ENCODE measurements around the gene SH2D2A.

SH2D2A gene

GRCh38 chr1:156842618-156843300 is 26.1 kb upstream of the SH2D2A start:
- Histone ChIP-seq H3K27me3 (ENCODE audit: insufficient read depth, low read depth, severe bottlenecking) (no peaks in the 10 kb centered on the region), H3K9me3 (ENCODE audit: severe bottlenecking) (no peaks in the 10 kb centered on the region), H3K4me3 (ENCODE audit: low read depth, low read length) (no peak overlapping the region), H3K36me3 (no peaks in the 10 kb centered on the region), H3K27ac (no peak overlapping the region)
- DNase-seq: no peak
- TF ChIP-seq CTCF (IDR thresholded peaks at IDR 0.05; ENCODE audit: low read depth, low read length): no peak

- no peaks in the 10 kb centered on the region for H3K27me3 ChIP-seq (ENCODE audit: insufficient read depth, low read depth, severe bottlenecking)
- TF ChIP-seq CTCF (IDR thresholded peaks at IDR 0.05; ENCODE audit: low read depth, low read length): no peak
These were observed 24.7 kb upstream of the SH2D2A start for GRCh38 chr1:156841295-156841855.

GRCh38 chr1:156840898-156841279 is 24.2 kb upstream of the SH2D2A start:
- Histone ChIP-seq H3K4me3 (ENCODE audit: low read depth, low read length) (no peak overlapping the region), H3K27ac (no peak overlapping the region), H3K9me3 (ENCODE audit: severe bottlenecking) (no peaks in the 10 kb centered on the region), H3K27me3 (ENCODE audit: insufficient read depth, low read depth, severe bottlenecking) (no peaks in the 10 kb centered on the region), H3K36me3 (no peaks in the 10 kb centered on the region)
- no peak for DNase-seq
- TF ChIP-seq CTCF (IDR thresholded peaks at IDR 0.05; ENCODE audit: low read depth, low read length): no peak

More at GRCh38 chr1:156841295-156841855, 24.7 kb upstream of the SH2D2A start:
- no peak overlapping the region for H3K4me3 ChIP-seq (ENCODE audit: low read depth, low read length)
- no peak overlapping the region for H3K27ac ChIP-seq
- DNase-seq: no peak
- no peaks in the 10 kb centered on the region for H3K9me3 ChIP-seq (ENCODE audit: severe bottlenecking)
- no peaks in the 10 kb centered on the region for H3K36me3 ChIP-seq

- no peaks in the 10 kb centered on the region for H3K27me3 ChIP-seq (ENCODE audit: insufficient read depth, low read depth, severe bottlenecking)
- TF ChIP-seq CTCF (IDR thresholded peaks at IDR 0.05; ENCODE audit: low read depth, low read length): no peak
- no peaks in the 10 kb centered on the region for H3K36me3 ChIP-seq
- no peak for DNase-seq
- no peak overlapping the region for H3K27ac ChIP-seq
- no peak overlapping the region for H3K4me3 ChIP-seq (ENCODE audit: low read depth, low read length)
- no peaks in the 10 kb centered on the region for H3K9me3 ChIP-seq (ENCODE audit: severe bottlenecking)
These were observed 23.7 kb upstream of the SH2D2A start for GRCh38 chr1:156840186-156840897.

- Histone ChIP-seq H3K4me3 (ENCODE audit: low read depth, low read length) (no peak overlapping the region), H3K36me3 (no peaks in the 10 kb centered on the region), H3K27me3 (ENCODE audit: insufficient read depth, low read depth, severe bottlenecking) (no peaks in the 10 kb centered on the region), H3K27ac (no peak overlapping the region), H3K9me3 (ENCODE audit: severe bottlenecking) (no peaks in the 10 kb centered on the region)
- no peak for TF ChIP-seq CTCF (IDR thresholded peaks at IDR 0.05; ENCODE audit: low read depth, low read length)
- DNase-seq: no peak
These were observed 22.9 kb upstream of the SH2D2A start for GRCh38 chr1:156839426-156840109.

Measured in WERI-Rb-1 (cell line).